ENCODE data around the gene FARS2. TPM values are rescaled to one million over a fixed set of nuclear protein-coding genes. Genes with fewer than 3 reads are reported as not detected.

The FARS2 gene
- total RNA-seq, 1 donor: 29.8 TPM

DNA sequence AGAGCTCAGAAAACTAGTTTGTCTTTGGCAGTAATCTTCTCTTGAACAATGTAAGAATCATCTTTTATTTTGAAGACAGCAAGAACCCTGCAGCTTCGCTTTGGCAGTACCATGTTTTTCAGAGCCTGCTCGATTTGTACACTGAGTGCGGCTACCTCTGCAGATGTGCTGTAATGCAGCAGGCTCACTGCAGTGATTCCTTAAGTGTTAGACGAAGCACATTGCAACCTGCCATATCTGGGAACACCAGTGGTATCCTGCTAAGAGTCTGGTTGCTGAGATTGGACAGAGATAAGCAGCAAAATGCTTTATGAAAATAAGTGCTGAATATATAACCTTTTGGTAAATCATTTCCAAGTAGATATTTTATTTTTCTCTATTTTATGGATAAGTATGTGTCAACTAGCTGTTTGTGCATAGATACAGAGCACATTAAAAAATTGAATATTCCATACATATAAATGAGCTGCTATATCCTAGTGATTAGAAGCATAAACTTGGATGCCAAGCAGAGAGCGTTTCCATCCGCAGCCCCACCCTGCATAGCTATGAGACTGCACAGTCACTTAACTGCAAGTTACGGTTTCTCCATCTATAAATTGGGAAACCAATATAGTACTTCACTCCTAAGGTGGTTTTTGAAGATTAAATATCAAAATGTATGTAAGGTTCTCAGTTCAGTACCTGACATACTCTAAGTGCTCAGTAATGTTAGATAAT is 328.3 kb downstream of the FARS2 start:
- DNase-seq (ENCODE audit: low read depth): no peak
- no peak for TF ChIP-seq CTCF (IDR thresholded peaks at IDR 0.05; ENCODE audit: insufficient read depth, low read depth, low read length)

DNA sequence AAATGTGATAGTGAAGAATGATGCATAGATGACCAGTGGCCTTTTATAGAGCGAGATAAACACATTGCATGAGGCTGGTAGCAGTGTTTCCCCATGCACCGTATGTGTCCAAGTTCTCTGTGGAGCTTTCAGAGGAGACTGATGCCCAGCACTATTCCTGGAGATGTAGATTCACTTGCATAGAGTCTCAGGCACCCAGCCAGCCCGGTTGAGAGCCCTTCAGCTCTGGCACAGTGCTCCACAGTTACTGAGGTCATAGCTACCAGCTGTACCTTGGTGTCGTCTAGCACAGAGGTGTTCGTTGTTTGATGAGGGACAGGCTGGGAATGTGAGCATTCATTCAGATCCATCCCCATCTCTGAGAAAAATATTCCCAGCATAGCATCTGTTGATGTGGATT is 328.9 kb downstream of the FARS2 start:
- DNase-seq (ENCODE audit: low read depth): no peak
- TF ChIP-seq CTCF (IDR thresholded peaks at IDR 0.05; ENCODE audit: insufficient read depth, low read depth, low read length): no peak
- H3K4me3 ChIP-seq (ENCODE audit: low read depth, low read length): no peak overlapping the region

More for the DNA sequence above, 328.3 kb downstream of the FARS2 start:
- no peak overlapping the region for H3K4me3 ChIP-seq (ENCODE audit: low read depth, low read length)

GRCh38 chr6:5592886-5593519 is 331.7 kb downstream of the FARS2 start:
- no peak overlapping the region for H3K4me3 ChIP-seq (ENCODE audit: low read depth, low read length)
- DNase-seq (ENCODE audit: low read depth): no peak
- no peak for TF ChIP-seq CTCF (IDR thresholded peaks at IDR 0.05; ENCODE audit: insufficient read depth, low read depth, low read length)

DNA sequence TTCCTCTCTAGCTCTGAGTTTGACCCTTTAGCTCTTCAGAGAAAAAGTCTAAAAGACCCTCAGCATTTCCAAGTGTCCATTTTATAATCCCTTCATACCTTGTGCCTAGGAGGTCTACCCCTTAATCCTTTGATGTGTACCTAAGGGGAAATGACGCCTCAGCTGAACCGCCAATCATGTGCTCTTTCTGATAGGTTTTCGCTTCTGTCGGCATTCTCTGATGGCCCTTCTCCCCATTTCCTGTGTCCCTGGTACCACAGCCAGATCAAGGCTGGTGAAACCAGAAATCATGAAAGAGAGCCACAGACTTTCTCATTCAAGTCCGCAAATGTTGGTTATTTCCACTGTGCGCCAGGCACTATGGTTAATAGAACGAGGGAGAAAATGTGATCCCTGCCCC is 333.9 kb downstream of the FARS2 start:
- no peak overlapping the region for H3K4me3 ChIP-seq (ENCODE audit: low read depth, low read length)
- TF ChIP-seq CTCF (IDR thresholded peaks at IDR 0.05; ENCODE audit: insufficient read depth, low read depth, low read length): no peak
- DNase-seq (ENCODE audit: low read depth): no peak

GRCh38 chr6:5597413-5597812 is 336.1 kb downstream of the FARS2 start:
- H3K4me3 ChIP-seq (ENCODE audit: low read depth, low read length): no peak overlapping the region
- no peak for TF ChIP-seq CTCF (IDR thresholded peaks at IDR 0.05; ENCODE audit: insufficient read depth, low read depth, low read length)
- DNase-seq (ENCODE audit: low read depth): no peak

- no peak for DNase-seq (ENCODE audit: low read depth)
- TF ChIP-seq CTCF (IDR thresholded peaks at IDR 0.05; ENCODE audit: insufficient read depth, low read depth, low read length): no peak
- H3K4me3 ChIP-seq (ENCODE audit: low read depth, low read length): no peak overlapping the region
Observed at GRCh38 chr6:5598123-5598522, 336.8 kb downstream of the FARS2 start.

All from fibroblast of villous mesenchyme (primary cell).